ENCODE measurements around the gene LRFN5.

Gene LRFN5

DNA sequence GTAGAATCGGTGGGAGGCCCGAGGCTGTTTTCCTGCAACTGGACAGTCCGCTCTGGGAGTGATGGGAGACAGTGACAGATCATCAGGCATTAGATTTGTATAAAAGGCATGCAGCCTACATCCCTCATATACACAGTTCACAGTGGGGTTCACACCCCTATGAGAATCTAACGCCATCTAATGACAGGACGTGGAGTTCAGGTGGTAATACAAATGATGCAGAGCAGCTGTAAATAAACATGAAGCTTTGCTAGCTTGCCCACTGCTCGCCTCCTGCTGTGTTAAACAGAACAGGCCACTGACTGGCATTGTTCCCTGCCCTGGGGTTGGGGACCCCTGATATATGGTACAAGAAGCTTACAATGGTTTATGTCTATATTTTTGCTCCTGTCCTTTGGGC, 179.0 kb downstream of the LRFN5 start:
- H2AFZ ChIP-seq (ENCODE audit: low read depth, low read length), result no peak overlapping the region

DNA sequence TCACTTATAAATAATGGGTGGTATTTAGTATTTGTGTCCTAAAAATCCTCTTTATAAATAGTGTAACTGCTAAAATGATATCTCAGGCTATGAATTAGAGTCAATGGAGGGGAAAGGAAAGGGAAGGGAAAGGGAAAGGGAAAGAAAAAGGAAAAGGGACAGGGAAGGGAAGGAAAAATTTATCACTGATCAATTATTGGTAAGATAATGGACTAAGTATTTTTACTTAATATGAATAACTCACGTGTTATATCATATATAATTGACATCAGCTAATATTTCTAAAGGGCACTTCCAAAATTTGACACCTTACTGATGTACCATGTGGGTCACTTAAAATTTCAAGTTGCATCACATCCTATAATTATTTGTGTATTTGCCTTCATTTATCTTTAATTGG, 193.1 kb downstream of the LRFN5 start:
- Histone ChIP-seq H3K9me3 (ENCODE audit: insufficient read depth, low read length, severe bottlenecking) (no peaks in the 10 kb centered on the region), H3K79me2 (ENCODE audit: insufficient read depth, low read length) (no peaks in the 10 kb centered on the region), H4K20me1 (ENCODE audit: insufficient read depth, low read length) (no peaks in the 10 kb centered on the region), H3K4me2 (ENCODE audit: insufficient read depth, low read length) (no peak overlapping the region), H3K4me1 (ENCODE audit: insufficient read depth, low read length) (no peaks in the 10 kb centered on the region), H3K27ac (ENCODE audit: low read length) (no peak overlapping the region), H3K9ac (ENCODE audit: low read depth, low read length) (no peak overlapping the region), H2AFZ (ENCODE audit: low read depth, low read length) (no peak overlapping the region), H3K4me3 (ENCODE audit: low read depth in 1 of 2, low read length in 2 of 2) (no peak overlapping the region), H3K27me3 (ENCODE audit: insufficient read depth, low read length, poor library complexity) (no peaks in the 10 kb centered on the region), H3K36me3 (ENCODE audit: insufficient read depth, low read length) (no peaks in the 10 kb centered on the region)
- TF ChIP-seq, protein P1, sequence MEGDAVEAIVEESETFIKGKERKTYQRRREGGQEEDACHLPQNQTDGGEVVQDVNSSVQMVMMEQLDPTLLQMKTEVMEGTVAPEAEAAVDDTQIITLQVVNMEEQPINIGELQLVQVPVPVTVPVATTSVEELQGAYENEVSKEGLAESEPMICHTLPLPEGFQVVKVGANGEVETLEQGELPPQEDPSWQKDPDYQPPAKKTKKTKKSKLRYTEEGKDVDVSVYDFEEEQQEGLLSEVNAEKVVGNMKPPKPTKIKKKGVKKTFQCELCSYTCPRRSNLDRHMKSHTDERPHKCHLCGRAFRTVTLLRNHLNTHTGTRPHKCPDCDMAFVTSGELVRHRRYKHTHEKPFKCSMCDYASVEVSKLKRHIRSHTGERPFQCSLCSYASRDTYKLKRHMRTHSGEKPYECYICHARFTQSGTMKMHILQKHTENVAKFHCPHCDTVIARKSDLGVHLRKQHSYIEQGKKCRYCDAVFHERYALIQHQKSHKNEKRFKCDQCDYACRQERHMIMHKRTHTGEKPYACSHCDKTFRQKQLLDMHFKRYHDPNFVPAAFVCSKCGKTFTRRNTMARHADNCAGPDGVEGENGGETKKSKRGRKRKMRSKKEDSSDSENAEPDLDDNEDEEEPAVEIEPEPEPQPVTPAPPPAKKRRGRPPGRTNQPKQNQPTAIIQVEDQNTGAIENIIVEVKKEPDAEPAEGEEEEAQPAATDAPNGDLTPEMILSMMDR (IDR thresholded peaks at IDR 0.05; ENCODE audit: borderline replicate concordance, extremely low read depth, low read length, poor library complexity, severe bottlenecking), result no peak
- no peak for TF ChIP-seq EZH2 (IDR thresholded peaks at IDR 0.05; ENCODE audit: borderline replicate concordance, low read depth, low read length, severe bottlenecking)
- DNase-seq (no peak), ATAC-seq (ENCODE audit: insufficient read depth, low read depth) (no peak)

More for the DNA sequence above, 179.0 kb downstream of the LRFN5 start:
- no peak overlapping the region for H3K4me3 ChIP-seq (ENCODE audit: low read depth in 1 of 2, low read length in 2 of 2)
- H3K36me3 ChIP-seq (ENCODE audit: insufficient read depth, low read length), result no peaks in the 10 kb centered on the region
- H3K4me2 ChIP-seq (ENCODE audit: insufficient read depth, low read length), result no peak overlapping the region
- H4K20me1 ChIP-seq (ENCODE audit: insufficient read depth, low read length), result no peaks in the 10 kb centered on the region
- no peak overlapping the region for H3K9ac ChIP-seq (ENCODE audit: low read depth, low read length)
- DNase-seq (no peak), ATAC-seq (ENCODE audit: insufficient read depth, low read depth) (no peak)
- no peaks in the 10 kb centered on the region for H3K79me2 ChIP-seq (ENCODE audit: insufficient read depth, low read length)
- H3K9me3 ChIP-seq (ENCODE audit: insufficient read depth, low read length, severe bottlenecking), result no peaks in the 10 kb centered on the region
- no peak for TF ChIP-seq EZH2 (IDR thresholded peaks at IDR 0.05; ENCODE audit: borderline replicate concordance, low read depth, low read length, severe bottlenecking)
- TF ChIP-seq, protein P1 (IDR thresholded peaks at IDR 0.05; ENCODE audit: borderline replicate concordance, extremely low read depth, low read length, poor library complexity, severe bottlenecking), result no peak
- no peaks in the 10 kb centered on the region for H3K27me3 ChIP-seq (ENCODE audit: insufficient read depth, low read length, poor library complexity)
- H3K27ac ChIP-seq (ENCODE audit: low read length), result no peak overlapping the region
- H3K4me1 ChIP-seq (ENCODE audit: insufficient read depth, low read length), result no peaks in the 10 kb centered on the region

DNA sequence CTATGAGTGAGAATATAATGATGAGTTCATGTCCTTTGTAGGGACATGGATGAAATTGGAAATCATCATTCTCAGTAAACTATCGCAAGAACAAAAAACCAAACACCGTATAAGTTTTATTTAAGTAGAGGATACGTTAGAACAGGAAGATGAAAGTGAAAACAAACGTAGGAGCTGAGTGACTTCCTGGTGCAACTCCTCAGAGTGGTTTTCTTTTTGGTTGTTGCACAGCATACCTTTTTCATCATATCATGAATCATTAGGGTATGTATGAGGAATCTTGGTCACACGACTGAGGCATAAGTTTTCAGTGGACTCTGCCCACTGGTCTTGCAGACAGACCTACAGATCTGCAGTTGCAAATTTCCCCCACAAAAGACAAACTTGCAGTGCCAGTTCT, 199.0 kb downstream of the LRFN5 start:
- Histone ChIP-seq H3K27ac (ENCODE audit: low read length) (no peak overlapping the region), H3K9me3 (ENCODE audit: insufficient read depth, low read length, severe bottlenecking) (no peaks in the 10 kb centered on the region), H3K4me1 (ENCODE audit: insufficient read depth, low read length) (peaks cover 14% of the 10 kb centered on the region; the same call in 1 of the 2 replicates), H3K36me3 (ENCODE audit: insufficient read depth, low read length) (no peaks in the 10 kb centered on the region), H3K9ac (ENCODE audit: low read depth, low read length) (no peak overlapping the region), H3K4me3 (ENCODE audit: low read depth in 1 of 2, low read length in 2 of 2) (no peak overlapping the region), H3K27me3 (ENCODE audit: insufficient read depth, low read length, poor library complexity) (no peaks in the 10 kb centered on the region), H2AFZ (ENCODE audit: low read depth, low read length) (0 out of 2 replicates have a peak overlapping the region, but pooled peaks have one; percentile 45), H3K4me2 (ENCODE audit: insufficient read depth, low read length) (no peak overlapping the region), H3K79me2 (ENCODE audit: insufficient read depth, low read length) (no peaks in the 10 kb centered on the region), H4K20me1 (ENCODE audit: insufficient read depth, low read length) (no peaks in the 10 kb centered on the region)
- ATAC-seq (ENCODE audit: insufficient read depth, low read depth) (no peak; the same call in 2 of the 3 replicates), DNase-seq (no peak)
- TF ChIP-seq, protein P1 (IDR thresholded peaks at IDR 0.05; ENCODE audit: borderline replicate concordance, extremely low read depth, low read length, poor library complexity, severe bottlenecking), result no peak
- TF ChIP-seq EZH2 (IDR thresholded peaks at IDR 0.05; ENCODE audit: borderline replicate concordance, low read depth, low read length, severe bottlenecking), result no peak

Data from DND-41 (cell line).